Activated CD8-positive, alpha-beta T cell treated with anti-CD3 and anti-CD28 coated beads for 36 hours (primary cell): ENCODE data around the gene SELENOI. TPM values are rescaled to one million over a fixed set of nuclear protein-coding genes. Genes with fewer than 3 reads are reported as not detected.

Experiments used
- ATAC-seq: fragments of 200-7000 bp; cut with Tn5 transposase; one replicate; pipeline ENCODE4 v1.10.0; 2021; ENCODE audit warnings: mild to moderate bottlenecking, moderate library complexity
- CTCF ChIA-PET: fragments of 350-600 bp; sonication (Branson Sonifier 250); formaldehyde crosslinking; loops from one replicate; lab custom pipeline; 2021; ENCODE audit warnings: antibody characterized with exemption; lab: Charles Lee
- POLR2A ChIA-PET: fragments of 350-600 bp; sonication (Branson Sonifier 250); formaldehyde crosslinking; loops from one replicate; lab custom pipeline; 2021; ENCODE audit warnings: antibody characterized with exemption; lab: Charles Lee
- DNase-seq: peaks from one replicate; pipeline ENCODE4 v3.0.0-alpha.2; 2020
- H3K27ac Mint-ChIP-seq: one replicate; pipeline ENCODE4 v1.8.0; 2021; ENCODE audit warnings: mild to moderate bottlenecking, mixed read lengths
- H3K27me3 Mint-ChIP-seq: one replicate; pipeline ENCODE4 v1.8.0; 2021; ENCODE audit warnings: mixed read lengths
- H3K36me3 Mint-ChIP-seq: one replicate; pipeline ENCODE4 v1.8.0; 2021; ENCODE audit warnings: low read depth, mixed read lengths
- H3K4me1 Mint-ChIP-seq: one replicate; pipeline ENCODE4 v1.8.0; 2021; ENCODE audit warnings: low read depth, mixed read lengths
- H3K4me3 Mint-ChIP-seq: one replicate; pipeline ENCODE4 v1.8.0; 2021; ENCODE audit warnings: mild to moderate bottlenecking, moderate library complexity, mixed read lengths
- H3K9me3 Mint-ChIP-seq: one replicate; pipeline ENCODE4 v1.8.0; 2021; ENCODE audit warnings: mixed read lengths
- CTCF ChIP-seq: fragments of 200-600 bp; IDR thresholded peaks from one replicate; pipeline ENCODE4 v1.8.0; 2022; ENCODE audit warnings: antibody characterized with exemption, mild to moderate bottlenecking
- intact Hi-C: fragments of 100-400 bp; cut with micrococcal nuclease; formaldehyde crosslinking; loops from one replicate; pipeline ENCODE4 v1.10.0; 2022
- total RNA-seq, 2 experiments: library from RNA; stranded (reverse); gene quantifications; one replicate each; pipeline ENCODE4 v1.2.3, GENCODE V29; 2021

SELENOI gene
- total RNA-seq, 2 experiments from 2014 or later, result 38.9 to 39.1 TPM

GRCh38 chr2:26411419-26411818 is 65.5 kb downstream of the SELENOI start:
- intact Hi-C loops, result no loop called here
- ATAC-seq, result no peak
- Mint-ChIP-seq H3K36me3 (no peaks in the 10 kb centered on the region), H3K27me3 (peaks cover 11% of the 10 kb centered on the region), H3K27ac (no peak overlapping the region), H3K4me3 (no peak overlapping the region), H3K4me1 (peaks cover 8% of the 10 kb centered on the region), H3K9me3 (no peaks in the 10 kb centered on the region)
- TF ChIP-seq CTCF, result no peak
- DNase-seq, result no peak
- ChIA-PET CTCF (no interaction called here), POLR2A (interaction anchor here (0.6 kb wide), 1 partner anchor 65 kb away, joined by 3 read pairs; the partner anchor contains the start of gene ADGRF3)

GRCh38 chr2:26412091-26412673 is 66.2 kb downstream of the SELENOI start:
- TF ChIP-seq CTCF, result no peak
- no peak overlapping the region for H3K27ac Mint-ChIP-seq
- peaks cover 8% of the 10 kb centered on the region for H3K27me3 Mint-ChIP-seq
- H3K36me3 Mint-ChIP-seq, result no peaks in the 10 kb centered on the region
- DNase-seq (peak; percentile 21), ATAC-seq (peak; percentile 64)
- intact Hi-C loops, result no loop called here
- ChIA-PET CTCF (no interaction called here), POLR2A (interaction anchor here (0.6 kb wide), 1 partner anchor 66 kb away, joined by 3 read pairs; the partner anchor contains the start of gene ADGRF3)
- peak overlapping the region; percentile 33 for H3K4me3 Mint-ChIP-seq
- peaks cover 8% of the 10 kb centered on the region for H3K4me1 Mint-ChIP-seq
- H3K9me3 Mint-ChIP-seq, result no peaks in the 10 kb centered on the region

GRCh38 chr2:26414311-26414710 is 68.4 kb downstream of the SELENOI start:
- ChIA-PET CTCF (interaction anchor here (1.5 kb wide), 1 partner anchor 26 kb away, joined by 3 read pairs; no protein-coding TSS in a partner anchor), POLR2A (interaction anchor here (0.8 kb wide), 1 partner anchor 34 kb away, joined by 3 read pairs; no protein-coding TSS in a partner anchor)
- no peak for TF ChIP-seq CTCF
- Mint-ChIP-seq H3K27ac (no peak overlapping the region), H3K36me3 (no peaks in the 10 kb centered on the region), H3K4me3 (no peak overlapping the region), H3K4me1 (peaks cover 8% of the 10 kb centered on the region), H3K27me3 (no peaks in the 10 kb centered on the region), H3K9me3 (no peaks in the 10 kb centered on the region)
- intact Hi-C loops, result no loop called here
- DNase-seq (no peak), ATAC-seq (no peak)

- Mint-ChIP-seq H3K27me3 (no peaks in the 10 kb centered on the region), H3K27ac (no peak overlapping the region), H3K36me3 (no peaks in the 10 kb centered on the region), H3K9me3 (no peaks in the 10 kb centered on the region), H3K4me3 (no peak overlapping the region), H3K4me1 (no peaks in the 10 kb centered on the region)
- no peak for TF ChIP-seq CTCF
- DNase-seq, result no peak
- POLR2A ChIA-PET, result interaction anchor here (1.0 kb wide), 1 partner anchor 10 kb away, joined by 3 read pairs; no protein-coding TSS in a partner anchor
- CTCF ChIA-PET, result no interaction called here
- ATAC-seq, result no peak
- intact Hi-C loops, result no loop called here
These were observed 76.0 kb downstream of the SELENOI start for GRCh38 chr2:26421961-26422360.

- intact Hi-C loops, result no loop called here
- TF ChIP-seq CTCF, result no peak
- Mint-ChIP-seq H3K4me1 (no peaks in the 10 kb centered on the region), H3K27me3 (no peaks in the 10 kb centered on the region), H3K9me3 (no peaks in the 10 kb centered on the region), H3K36me3 (no peaks in the 10 kb centered on the region), H3K27ac (no peak overlapping the region), H3K4me3 (no peak overlapping the region)
- ATAC-seq, result no peak
- CTCF ChIA-PET, result no interaction called here
- POLR2A ChIA-PET, result interaction anchor here (0.5 to 1.6 kb wide), 2 partner anchors 10 to 78 kb away, joined by 3 read pairs; no protein-coding TSS in a partner anchor
- no peak for DNase-seq
These were observed 77.1 kb downstream of the SELENOI start for GRCh38 chr2:26422947-26423629.
